Liver (tissue), 3 donors: Measurements from ENCODE around the gene PAH.

ENCODE experiments used
- CTCF ChIP-seq: fragments of 150-350 bp; IDR thresholded peaks from 2 replicates; pipeline ENCODE4 v1.5.1; 2017; ENCODE audit warnings: improper control_type of control experiment, low read depth, low read length; ENCODE audit not compliant: missing input control
- EGR1 ChIP-seq, 2 donors: IDR thresholded peaks; 2 replicates each; pipeline ENCODE4 v1.6.1; 2016 to 2018; ENCODE audit warnings: antibody characterized with exemption in 2 of 2, low read depth in 2 of 2
- FOXA2 ChIP-seq: IDR thresholded peaks from 2 replicates; pipeline ENCODE4 v1.6.1; 2016; ENCODE audit warnings: antibody characterized with exemption
- GABPA ChIP-seq, 2 donors: IDR thresholded peaks in 1 of 2; conservative IDR thresholded peaks in 1 of 2; 2 replicates each; pipeline ENCODE4 v1.6.1; 2016; ENCODE audit warnings: antibody characterized with exemption in 2 of 2, mild to moderate bottlenecking in 1 of 2, moderate library complexity in 1 of 2
- HNF4G ChIP-seq: IDR thresholded peaks from 2 replicates; pipeline ENCODE4 v1.6.1; 2016; ENCODE audit warnings: antibody characterized with exemption
- JUND ChIP-seq, 2 donors: IDR thresholded peaks; 2 replicates each; pipeline ENCODE4 v1.6.1; 2016; ENCODE audit warnings: antibody characterized with exemption in 2 of 2
- MAX ChIP-seq: IDR thresholded peaks from 2 replicates; pipeline ENCODE4 v1.6.1; 2016; ENCODE audit warnings: antibody characterized with exemption
- RAD21 ChIP-seq, 2 donors: IDR thresholded peaks; 2 replicates each; pipeline ENCODE4 v1.6.1; 2016; ENCODE audit warnings: antibody characterized with exemption in 2 of 2, mild to moderate bottlenecking in 2 of 2
- REST ChIP-seq: IDR thresholded peaks from 2 replicates; pipeline ENCODE4 v1.6.1; 2016; ENCODE audit warnings: antibody characterized with exemption, mild to moderate bottlenecking
- RXRA ChIP-seq, 2 donors: IDR thresholded peaks; 2 replicates each; pipeline ENCODE4 v1.6.1; 2017 to 2018; ENCODE audit warnings: antibody characterized with exemption in 2 of 2, mild to moderate bottlenecking in 1 of 2
- TAF1 ChIP-seq: conservative IDR thresholded peaks from 2 replicates; pipeline ENCODE4 v1.6.1; 2016; ENCODE audit warnings: antibody characterized with exemption, mild to moderate bottlenecking
- YY1 ChIP-seq: IDR thresholded peaks from 2 replicates; pipeline ENCODE4 v1.6.1; 2016; ENCODE audit warnings: antibody characterized with exemption, mild to moderate bottlenecking
- donor health status: healthy.
- donor health status: healthy.

GRCh38 chr12:102865821-102866615 lies 51.0 kb downstream of the PAH start:
- TF ChIP-seq CTCF, result no peak
- no peak for TF ChIP-seq MAX
- no peak for TF ChIP-seq RAD21 (IDR thresholded peaks at IDR 0.05)
- TF ChIP-seq TAF1, result no peak
- TF ChIP-seq YY1, result no peak
- TF ChIP-seq EGR1 (IDR thresholded peaks at IDR 0.05; ENCODE audit: low read depth in 2 of 2), result no peak
- TF ChIP-seq FOXA2, result no peak
- no peak for TF ChIP-seq JUND (IDR thresholded peaks at IDR 0.05)
- TF ChIP-seq REST, result no peak
- no peak for TF ChIP-seq HNF4G
- no peak for TF ChIP-seq RXRA (IDR thresholded peaks at IDR 0.05)
- no peak for TF ChIP-seq GABPA (IDR thresholded peaks at IDR 0.05 in 1 of 2, conservative IDR thresholded peaks at IDR 0.05 in 1 of 2)
